Astrocyte (in vitro differentiated cells and primary cell): ENCODE measurements around the gene CDK5RAP2.

ENCODE experiments used
- CTCF ChIP-seq: IDR thresholded peaks from 2 replicates; pipeline ENCODE4 v1.5.1; 2011; ENCODE audit warnings: low read depth, mild to moderate bottlenecking, inconsistent platforms, low read length, moderate library complexity; ENCODE audit not compliant: insufficient read depth
- EZH2 ChIP-seq: IDR thresholded peaks from 2 replicates; pipeline ENCODE4 v1.6.1; 2012; ENCODE audit warnings: mild to moderate bottlenecking, low read length, inconsistent platforms; ENCODE audit not compliant: insufficient read depth

- TF ChIP-seq CTCF (no peak), EZH2 (no peak)
These were observed 200.4 kb downstream of the CDK5RAP2 start for GRCh38 chr9:120379611-120380010.
